Stimulated activated CD4-positive, alpha-beta T cell treated with anti-CD3 and anti-CD28 coated beads, Interleukin-4, amount 100 ng/mL, for 48 hours (primary cell): Measurements from ENCODE around the gene CTXND1.

Experiments
- DNase-seq, 2 donors: peaks; one replicate each; pipeline ENCODE4 v3.0.0-alpha.2; 2020; ENCODE audit warnings: low read depth in 2 of 2

CTXND1 gene

DNA sequence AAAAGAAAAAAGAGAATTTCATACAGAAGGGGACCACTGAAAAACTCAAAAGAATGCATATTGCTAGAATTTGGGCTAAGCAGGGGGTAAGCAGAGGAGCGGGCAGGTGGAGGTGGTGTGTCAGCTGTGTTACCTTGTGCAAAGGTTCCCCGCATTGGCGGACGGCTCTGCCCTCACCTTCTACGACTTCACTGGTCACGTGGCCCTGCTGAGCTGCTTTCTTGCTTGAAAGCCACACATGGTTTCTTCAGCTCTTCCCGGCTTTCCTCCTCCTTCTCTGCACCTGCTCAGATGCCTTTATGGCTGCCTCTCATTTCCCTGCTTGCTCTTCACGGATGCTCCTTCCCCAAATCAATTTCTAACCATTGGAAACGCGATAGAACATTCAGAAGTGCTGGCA lies 68.7 kb downstream of the CTXND1 start:
- no peak for DNase-seq

DNA sequence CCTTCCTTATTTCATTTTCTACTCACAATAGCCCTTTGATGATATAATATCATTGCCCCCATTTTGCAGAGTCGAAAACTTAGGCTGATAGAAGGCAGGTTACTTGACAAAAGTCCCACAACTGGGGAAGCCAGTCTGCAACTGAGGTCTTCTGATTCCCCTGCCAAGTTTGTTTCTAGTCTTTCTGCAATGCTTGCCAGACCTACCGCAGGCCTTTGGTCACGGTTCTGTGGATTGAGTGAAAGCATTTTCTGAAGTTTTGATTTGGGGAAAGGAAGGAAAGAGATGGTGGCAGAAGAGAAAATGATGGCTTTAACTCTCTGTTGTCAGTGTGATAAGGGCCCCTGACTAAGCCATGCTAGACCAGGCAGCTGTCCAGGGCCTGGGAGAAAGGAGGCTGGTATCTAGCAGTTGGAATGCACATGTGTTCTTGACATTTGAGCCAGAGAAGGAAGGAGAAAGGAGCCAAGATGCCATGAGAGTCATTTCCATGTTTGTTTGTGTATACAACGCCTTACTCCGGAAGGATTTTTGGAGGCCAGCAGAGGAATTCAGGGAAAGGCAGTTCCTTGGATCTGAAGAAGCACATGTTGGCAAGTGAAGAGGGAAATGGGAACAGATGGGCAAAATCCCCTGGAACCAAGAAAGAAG lies 69.3 kb downstream of the CTXND1 start:
- no peak for DNase-seq

DNA sequence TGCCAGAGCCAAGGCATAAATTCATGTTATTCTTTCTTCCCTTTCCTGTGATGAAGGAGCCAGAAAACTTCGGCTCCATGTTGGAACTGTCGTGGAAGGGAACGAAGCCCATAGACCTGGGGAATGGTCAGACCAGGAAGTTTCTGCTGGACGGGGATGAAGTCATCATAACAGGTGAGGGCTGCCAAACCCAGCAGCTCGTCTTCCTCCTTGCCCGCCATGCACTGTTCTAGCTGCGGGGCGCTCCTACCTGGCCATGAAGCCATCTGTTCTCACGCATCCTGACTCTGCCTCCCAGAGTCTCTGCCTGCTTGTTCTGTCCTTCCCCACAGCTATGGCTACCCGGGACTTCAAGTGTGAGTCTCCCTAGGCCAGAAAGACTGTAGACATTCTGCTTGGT lies 71.0 kb downstream of the CTXND1 start:
- no peak for DNase-seq

DNA sequence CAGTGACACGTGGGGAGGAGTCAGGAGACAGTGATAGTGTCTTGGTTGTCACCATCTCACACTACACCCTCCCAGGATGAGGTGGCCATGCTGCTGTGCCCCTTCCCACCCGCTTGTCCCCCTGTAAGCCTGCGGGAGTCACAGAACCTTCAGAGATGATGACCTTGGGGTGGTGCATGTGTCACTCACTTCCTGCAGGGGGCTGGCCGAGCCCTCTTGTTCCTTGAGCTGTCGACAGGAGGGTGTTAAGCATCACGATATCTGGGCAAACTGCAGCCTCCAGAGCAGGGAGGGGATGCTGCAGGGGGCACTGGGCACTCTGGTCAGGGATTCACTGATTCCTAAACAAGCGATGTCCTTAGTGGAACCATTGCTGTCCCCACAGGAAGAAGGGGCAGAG lies 71.5 kb downstream of the CTXND1 start:
- no peak for DNase-seq

DNA sequence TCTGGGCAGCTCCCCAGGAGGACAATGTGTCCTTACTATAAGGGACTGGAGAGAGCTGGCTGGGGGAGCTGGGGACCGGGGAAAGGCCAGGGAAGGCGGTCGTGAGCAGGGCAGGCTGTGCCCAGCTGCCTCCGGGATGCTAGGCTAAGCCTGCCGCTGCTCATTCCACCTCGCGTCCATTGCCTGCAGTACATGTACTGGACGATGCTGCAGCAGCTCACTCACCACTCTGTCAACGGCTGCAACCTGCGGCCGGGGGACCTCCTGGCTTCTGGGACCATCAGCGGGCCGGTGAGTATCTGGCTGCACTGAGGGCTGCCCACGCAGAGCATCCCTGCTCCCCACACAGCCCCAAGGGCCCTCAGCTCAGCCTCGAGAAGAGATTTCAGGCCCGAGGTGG lies 72.1 kb downstream of the CTXND1 start:
- DNase-seq = no peak

DNA sequence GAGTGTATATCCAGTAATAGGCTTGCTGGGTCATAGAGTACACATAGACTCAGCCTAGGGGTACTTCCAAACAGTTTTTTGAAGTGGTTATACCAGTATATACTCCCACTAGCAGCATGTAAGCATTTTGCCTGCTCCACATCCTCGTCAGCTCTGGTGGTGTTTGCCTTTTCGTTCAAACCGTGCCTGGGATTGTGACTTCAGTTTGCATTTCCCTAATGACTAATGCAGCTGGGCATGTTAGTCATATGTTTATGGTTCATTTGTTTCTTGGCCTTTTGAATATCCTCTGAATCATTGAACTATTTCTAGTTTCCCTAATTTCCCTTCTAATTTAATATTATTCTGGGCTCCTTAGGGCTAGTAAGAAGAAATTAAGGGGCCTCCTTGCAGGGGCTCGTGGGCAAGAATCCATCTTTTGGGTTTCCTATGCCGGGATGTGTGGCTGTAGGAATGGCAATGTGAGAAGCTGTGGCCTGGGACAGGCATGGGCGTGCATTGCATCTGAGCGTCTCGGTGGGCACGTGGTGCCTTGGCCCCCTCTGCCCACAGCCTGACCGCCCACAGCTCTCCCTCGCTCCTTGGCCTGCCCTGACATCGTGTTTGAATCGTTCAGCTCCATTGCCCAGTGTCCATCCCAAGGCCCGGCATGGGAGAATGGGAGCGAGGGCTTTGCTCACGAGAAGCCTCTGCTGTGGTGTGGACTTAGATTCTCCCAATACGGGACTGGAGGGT lies 72.8 kb downstream of the CTXND1 start:
- no peak for DNase-seq

DNA sequence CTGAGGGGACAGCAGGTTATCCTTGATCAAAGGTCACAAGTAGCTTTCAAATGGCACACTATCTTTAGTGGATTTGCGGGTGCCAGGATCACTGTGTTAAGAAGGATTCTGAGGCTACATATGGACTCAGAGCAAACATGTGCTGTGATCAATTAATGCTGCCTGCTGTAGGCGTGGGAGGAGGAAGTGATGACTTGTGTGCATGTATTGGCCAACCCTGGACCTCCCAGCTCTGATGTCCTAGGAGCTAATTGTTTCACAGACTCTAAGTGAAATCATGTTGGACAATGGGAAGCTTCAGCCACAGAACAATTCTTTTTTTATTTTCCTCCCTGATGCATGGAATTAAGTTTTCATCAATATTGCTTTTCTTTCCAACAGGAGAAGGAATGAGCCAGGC lies 74.9 kb downstream of the CTXND1 start:
- no peak for DNase-seq

DNA sequence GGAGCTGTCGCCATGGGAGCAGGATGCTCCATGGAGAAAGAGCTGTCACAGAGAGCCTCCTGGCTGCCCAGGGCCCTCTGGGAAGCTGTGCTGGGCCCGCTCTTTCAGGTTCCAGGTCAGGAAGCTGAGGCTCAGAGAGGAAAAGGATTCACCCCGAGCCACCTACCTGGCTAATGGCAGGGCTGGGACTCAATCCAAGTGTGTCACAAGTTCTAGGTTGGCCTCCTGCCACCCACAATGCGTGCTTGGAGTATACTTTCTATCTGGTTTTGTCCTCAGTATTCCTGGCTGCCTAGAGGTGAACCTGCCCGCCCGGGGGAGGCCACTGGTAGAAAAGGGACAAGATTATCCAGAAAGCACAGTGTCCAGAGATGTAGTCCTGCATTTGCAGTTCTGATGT lies 75.6 kb downstream of the CTXND1 start:
- no peak for DNase-seq

DNA sequence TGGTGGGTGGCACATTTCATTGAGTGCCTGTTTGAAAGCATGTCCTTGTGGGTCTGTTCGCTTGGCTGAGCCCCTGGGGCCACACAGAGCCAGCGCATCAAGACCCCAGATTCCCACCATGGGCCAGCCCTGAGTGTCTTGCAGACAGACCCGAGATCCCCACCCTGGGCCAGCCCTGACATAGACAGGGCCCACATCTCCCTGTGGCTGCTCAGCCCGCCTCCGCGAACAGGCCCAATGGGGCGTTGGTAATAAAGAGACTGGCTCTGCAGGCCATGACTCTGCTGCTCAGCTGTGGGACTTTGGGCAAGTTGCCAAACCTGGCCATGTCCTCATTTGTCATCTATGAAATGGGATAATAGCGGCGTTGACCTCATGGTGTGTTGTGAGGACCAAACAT lies 76.6 kb downstream of the CTXND1 start:
- no peak for DNase-seq

DNA sequence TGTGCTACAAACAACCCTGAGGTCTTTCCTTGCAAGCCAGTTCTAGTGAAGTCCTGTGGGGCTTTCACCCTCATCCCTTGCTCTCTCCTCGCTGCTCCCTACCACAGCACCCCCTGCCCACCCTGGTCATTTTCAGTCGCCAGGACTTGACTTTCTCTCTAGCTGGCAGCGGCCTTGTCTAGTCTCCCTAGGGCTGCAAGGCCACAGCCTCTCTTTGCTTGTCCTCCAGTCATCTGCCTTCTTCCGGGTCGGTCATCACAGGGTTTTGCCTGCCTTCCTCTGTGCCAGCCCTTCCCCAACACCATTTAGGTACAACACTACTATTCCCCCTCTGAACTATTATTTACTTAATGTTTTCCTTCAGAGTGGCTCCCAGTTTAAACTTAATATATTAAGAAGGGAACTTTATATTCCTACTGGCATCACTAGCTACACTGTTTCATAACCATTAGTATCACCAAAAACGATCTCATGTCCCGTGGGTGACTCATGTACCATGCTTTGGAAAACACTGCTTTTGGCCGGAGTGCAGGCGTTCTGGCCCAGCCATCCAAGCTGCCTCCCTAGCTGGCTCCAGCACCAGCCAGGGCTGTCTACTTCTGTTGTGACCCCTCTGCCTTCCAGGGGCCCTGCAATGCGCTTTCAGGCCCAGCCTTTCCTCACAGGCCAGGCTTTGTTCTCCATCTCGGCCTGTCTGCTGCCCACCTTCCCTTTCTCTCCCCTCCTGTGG lies 77.8 kb downstream of the CTXND1 start:
- no peak for DNase-seq

DNA sequence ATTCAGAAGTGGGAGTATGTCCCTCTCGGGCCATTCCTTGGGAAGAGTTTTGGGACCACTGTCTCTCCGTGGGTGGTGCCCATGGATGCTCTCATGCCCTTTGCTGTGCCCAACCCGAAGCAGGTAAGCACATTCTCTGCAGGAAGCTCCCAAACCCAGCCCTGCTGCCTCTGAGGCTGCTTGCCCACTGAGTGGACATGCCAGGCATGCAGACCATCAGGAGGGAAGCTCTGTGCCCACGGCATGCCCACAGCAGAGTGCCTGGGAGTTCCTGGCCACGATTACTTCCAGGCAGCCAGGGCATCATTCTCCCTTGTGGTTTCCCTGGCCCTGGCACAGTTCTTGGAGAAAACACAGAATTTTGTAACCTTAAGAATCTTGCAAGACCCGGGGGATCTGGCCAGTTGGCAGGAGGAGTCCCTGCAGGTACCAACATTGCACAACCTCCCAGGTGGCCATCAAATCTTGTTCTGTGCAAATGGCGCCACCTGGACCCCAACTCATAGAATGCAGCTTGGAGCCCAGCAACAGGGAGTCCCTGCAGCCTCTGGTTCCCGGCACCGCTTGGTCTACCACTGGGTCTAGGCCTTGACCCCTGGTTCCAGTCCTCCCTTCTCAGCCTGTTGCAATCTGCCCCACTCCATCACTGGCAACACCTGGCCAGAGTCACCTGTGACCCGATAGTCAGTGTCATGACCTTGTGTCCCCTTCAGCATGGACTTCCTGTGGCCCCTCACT lies 78.8 kb downstream of the CTXND1 start:
- peak; percentile 58 to 63 for DNase-seq

DNA sequence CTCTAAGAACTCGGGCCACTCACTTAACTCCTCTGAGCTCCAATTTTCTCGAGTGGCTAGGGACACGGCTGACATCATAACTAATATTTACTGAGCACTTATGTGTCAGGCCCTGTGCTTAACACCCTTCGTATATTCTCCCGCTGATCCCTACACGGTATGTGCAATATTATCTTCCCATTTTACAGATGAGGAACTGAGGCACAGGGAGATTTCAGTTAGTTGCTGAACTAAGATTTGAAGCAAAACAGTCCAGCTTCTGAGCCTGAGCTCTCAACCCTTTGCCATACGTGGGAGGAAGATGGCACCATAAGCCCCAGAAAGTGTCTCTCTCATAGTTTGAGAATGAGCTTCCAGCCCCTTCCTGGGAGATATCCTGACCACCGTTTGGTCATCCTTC lies 79.6 kb downstream of the CTXND1 start:
- DNase-seq = no peak

DNA sequence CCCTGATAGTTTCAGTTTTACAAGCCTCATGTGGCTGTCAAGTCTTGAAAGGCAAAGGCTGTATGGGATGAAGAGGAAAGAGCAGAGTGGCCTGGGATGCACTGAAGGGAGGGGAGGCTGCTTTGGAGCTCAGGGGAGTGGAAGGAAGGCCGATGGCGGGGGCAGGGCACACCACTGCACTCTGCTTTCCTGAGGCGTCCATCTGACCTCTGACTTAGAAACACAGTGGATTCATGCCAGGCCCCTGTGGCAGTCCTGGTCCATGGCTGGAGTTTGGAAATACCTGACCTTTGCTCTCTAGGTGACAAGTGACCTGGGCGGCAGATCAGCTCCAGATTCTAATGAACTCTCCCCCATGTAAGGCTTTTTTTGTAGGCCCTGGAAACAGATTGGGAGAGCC lies 80.2 kb downstream of the CTXND1 start:
- DNase-seq = no peak

DNA sequence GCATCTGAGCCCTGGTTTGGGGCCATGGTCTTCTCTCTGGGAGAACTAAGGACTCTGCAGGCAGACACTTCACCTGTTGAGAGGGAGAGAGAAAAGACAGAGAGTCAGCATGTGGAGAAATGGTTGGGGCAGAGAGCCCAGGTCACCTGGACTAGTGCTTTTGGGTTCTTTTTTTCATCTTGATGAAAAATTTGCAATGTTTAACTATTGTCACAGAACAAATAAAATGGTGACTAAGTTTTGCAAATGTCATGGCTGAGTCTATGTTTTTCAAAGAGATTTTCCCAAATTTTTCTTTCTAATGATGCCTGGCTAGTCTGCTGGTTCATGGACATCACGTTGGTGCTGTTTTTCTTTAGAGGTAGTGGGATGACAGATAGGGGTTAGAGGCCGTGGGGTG lies 81.4 kb downstream of the CTXND1 start:
- no peak for DNase-seq

DNA sequence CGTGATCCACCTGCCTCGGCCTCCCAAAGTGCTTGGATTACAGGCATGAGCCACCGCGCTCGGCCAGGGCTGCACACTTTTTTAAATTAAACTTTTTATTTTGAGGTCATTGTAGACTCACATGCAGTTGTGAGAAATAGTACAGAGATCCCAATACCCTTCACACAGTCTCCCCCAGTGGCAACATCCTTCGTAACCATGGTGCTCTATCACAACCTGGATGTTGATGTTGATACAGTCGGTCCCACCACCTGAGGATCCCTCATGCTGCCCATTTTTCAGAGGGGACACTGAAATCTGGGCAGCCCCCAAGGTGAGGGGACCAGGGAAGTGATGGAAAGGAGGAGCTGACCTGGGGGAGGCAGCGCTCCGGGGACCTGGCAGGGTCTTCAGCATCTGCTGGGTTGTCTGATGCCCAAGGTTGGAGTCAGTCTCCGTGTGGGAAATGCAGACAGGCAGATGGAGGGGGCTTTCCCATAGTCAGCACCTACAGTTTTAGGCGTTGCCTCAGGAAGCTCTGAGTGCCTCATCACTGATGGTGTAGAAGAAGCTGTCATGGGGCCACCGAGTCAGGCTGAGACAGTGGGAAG lies 82.2 kb downstream of the CTXND1 start:
- DNase-seq = no peak

DNA sequence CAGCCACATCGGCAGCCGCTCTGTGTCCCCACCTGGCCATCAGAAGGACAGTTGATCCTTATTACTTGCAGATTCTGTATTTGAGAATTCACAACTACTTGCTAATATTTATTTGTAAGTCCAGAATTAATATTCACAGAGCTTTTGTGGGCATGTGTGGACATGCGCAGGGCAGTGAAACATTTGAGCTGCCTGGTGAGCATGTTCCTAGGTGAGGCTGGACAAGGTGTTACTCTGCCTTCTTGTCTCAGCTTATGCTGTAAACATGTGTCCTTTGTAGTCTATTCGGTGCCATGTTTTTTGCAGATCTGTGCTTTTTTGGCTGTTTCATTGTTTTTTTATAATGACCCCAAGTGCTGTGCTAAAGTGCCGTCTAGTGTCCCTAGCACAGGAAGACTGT lies 83.6 kb downstream of the CTXND1 start:
- no peak for DNase-seq

DNA sequence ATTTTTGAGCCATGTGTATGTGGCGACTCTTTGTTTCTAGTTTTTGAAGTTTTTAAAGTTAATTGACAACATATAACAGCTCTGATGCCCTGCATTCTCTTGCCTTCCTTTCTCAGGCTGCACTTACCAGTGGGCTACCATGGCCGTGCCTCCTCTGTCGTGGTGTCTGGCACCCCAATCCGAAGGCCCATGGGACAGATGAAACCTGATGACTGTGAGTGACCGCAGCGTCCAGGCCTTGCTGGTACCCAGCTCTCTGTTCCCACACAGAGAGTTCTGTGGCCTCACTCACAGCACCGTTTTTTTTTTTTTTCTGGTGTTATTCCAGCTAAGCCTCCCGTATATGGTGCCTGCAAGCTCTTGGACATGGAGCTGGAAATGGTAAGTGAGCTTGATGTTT lies 84.1 kb downstream of the CTXND1 start:
- DNase-seq = no peak

DNA sequence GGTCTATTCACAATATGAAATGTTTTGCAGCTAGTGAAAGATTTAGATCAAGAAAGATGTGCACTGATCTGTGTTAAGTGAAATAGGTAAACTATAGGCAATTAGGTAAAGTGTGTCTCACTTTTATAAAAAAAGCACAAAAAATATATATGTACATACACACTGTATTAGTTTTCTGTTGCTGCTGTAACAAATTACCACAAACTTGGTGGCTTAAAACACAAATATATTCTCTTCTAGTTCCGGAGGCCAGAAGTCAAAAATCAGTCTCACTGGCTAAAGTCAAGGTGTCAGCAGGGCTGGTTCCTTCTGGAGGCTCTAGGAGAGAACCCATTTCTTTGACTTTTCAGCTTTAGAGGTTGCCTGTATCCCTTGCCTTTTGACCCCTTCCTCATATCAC lies 88.1 kb downstream of the CTXND1 start:
- DNase-seq = no peak

DNA sequence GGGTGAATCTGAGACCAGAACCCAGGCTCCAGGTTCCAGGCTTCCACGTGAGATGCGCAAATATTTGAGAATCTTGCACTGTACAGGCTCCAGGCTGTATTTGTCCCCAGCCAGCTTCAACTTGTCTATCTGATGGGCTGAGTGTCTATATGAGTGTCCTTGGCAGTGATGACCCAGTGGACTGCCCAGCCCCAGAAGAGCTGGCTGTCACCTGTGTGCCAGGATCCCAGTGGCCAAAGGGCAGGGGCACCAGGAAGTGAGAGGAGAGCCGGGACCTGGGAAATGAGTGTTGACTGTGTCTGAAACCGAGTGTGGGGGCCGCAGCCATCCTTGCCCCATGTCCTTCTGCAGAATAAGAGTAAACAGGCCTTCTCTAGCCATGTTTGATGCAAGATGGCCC lies 88.8 kb downstream of the CTXND1 start:
- no peak for DNase-seq

DNA sequence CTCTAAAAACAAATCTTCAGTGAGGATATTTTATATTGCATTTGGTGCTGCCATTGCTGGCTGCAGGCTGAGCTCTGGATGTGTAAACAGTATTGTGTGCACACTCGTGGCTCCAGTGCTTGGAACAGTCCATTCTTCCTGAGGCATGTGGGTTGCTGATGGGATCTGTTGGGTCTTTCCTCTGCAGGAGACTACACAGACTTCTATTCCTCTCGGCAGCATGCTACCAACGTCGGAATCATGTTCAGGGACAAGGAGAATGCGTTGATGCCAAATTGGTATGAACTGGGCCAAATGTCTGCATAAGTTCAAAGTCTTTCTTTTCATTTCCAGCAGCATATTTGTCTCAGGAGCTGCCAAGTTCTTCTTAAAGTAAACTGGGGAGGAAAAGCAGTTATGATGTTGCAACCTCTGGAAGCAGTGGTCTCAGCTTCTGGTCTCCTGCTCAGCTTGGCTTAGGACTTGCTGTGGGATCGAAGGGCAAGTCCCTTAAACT lies 89.9 kb downstream of the CTXND1 start:
- DNase-seq = no peak

DNA sequence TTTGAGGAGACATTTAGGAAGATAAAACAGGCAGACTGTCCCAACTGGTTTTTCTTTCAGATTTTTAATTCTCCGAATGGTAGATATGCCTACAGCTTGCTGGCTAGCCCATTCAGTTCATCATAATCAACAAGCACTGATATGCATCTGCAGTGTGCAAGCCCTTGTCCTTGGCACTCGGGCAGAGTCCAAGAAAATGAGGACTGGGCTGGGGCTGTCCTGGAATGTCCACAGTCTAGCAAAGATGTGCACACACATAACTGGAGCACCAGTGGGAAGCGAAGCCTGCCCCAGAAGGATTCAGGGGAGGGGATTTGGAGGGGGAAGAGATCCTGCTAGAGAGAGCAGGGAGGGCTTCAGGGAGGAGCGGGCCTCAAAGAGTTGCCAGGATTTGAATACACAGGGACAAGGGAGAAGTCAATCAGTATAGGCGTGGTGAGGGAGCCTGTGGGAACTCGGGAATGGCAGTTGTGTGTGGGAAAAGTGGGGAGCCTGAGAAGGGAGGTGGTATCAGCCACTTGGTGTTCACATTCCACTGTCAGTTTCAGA lies 90.5 kb downstream of the CTXND1 start:
- DNase-seq = no peak
